ENCODE measurements around the gene CCSER1. TPM values are rescaled to one million over a fixed set of nuclear protein-coding genes. Genes with fewer than 3 reads are reported as not detected.

CCSER1 gene
- polyA plus RNA-seq, 1 experiment = not detected

- ChIA-PET POLR2A (no interaction called here), CTCF (no interaction called here)
- no peak for TF ChIP-seq CTCF (IDR thresholded peaks at IDR 0.05; ENCODE audit: insufficient read depth, low read depth, low read length)
- Histone ChIP-seq H3K36me3 (ENCODE audit: control insufficient read depth, insufficient read depth, low read length) (no peaks in the 10 kb centered on the region), H3K27me3 (ENCODE audit: control insufficient read depth, insufficient read depth, low read length) (no peaks in the 10 kb centered on the region), H3K4me3 (ENCODE audit: low read depth, low read length) (no peak overlapping the region)
- DNase-seq (ENCODE audit: low read depth) = no peak
Measured at GRCh38 chr4:91037951-91038350, 910.8 kb downstream of the CCSER1 start.

- POLR2A ChIA-PET = no interaction called here
- DNase-seq (ENCODE audit: low read depth) = no peak
- Histone ChIP-seq H3K27me3 (ENCODE audit: control insufficient read depth, insufficient read depth, low read length) (no peaks in the 10 kb centered on the region), H3K36me3 (ENCODE audit: control insufficient read depth, insufficient read depth, low read length) (no peaks in the 10 kb centered on the region), H3K4me3 (ENCODE audit: low read depth, low read length) (no peak overlapping the region)
- no peak for TF ChIP-seq CTCF (IDR thresholded peaks at IDR 0.05; ENCODE audit: insufficient read depth, low read depth, low read length)
- CTCF ChIA-PET = no interaction called here
Measured at GRCh38 chr4:91057871-91058270, 930.7 kb downstream of the CCSER1 start.

- no peaks in the 10 kb centered on the region for H3K27me3 ChIP-seq (ENCODE audit: control insufficient read depth, insufficient read depth, low read length)
- H3K36me3 ChIP-seq (ENCODE audit: control insufficient read depth, insufficient read depth, low read length) = no peaks in the 10 kb centered on the region
- ChIA-PET CTCF (interaction anchor here (0.7 kb wide), 1 partner anchor 11 kb away, joined by 3 read pairs; no protein-coding TSS in a partner anchor), POLR2A (no interaction called here)
- H3K4me3 ChIP-seq (ENCODE audit: low read depth, low read length) = no peak overlapping the region
- TF ChIP-seq CTCF (IDR thresholded peaks at IDR 0.05; ENCODE audit: insufficient read depth, low read depth, low read length) = no peak
- peak; percentile 8 for DNase-seq (ENCODE audit: low read depth)
Measured at GRCh38 chr4:91058345-91058744, 931.2 kb downstream of the CCSER1 start.

- no peak for TF ChIP-seq CTCF (IDR thresholded peaks at IDR 0.05; ENCODE audit: insufficient read depth, low read depth, low read length)
- no peaks in the 10 kb centered on the region for H3K27me3 ChIP-seq (ENCODE audit: control insufficient read depth, insufficient read depth, low read length)
- no peak for DNase-seq (ENCODE audit: low read depth)
- H3K36me3 ChIP-seq (ENCODE audit: control insufficient read depth, insufficient read depth, low read length) = no peaks in the 10 kb centered on the region
- ChIA-PET POLR2A (no interaction called here), CTCF (no interaction called here)
- no peak overlapping the region for H3K4me3 ChIP-seq (ENCODE audit: low read depth, low read length)
Measured at GRCh38 chr4:91064157-91064853, 937.1 kb downstream of the CCSER1 start.

GRCh38 chr4:91065117-91065516 lies 937.9 kb downstream of the CCSER1 start:
- TF ChIP-seq CTCF (IDR thresholded peaks at IDR 0.05; ENCODE audit: insufficient read depth, low read depth, low read length) = no peak
- H3K4me3 ChIP-seq (ENCODE audit: low read depth, low read length) = no peak overlapping the region
- ChIA-PET POLR2A (no interaction called here), CTCF (interaction anchor here (0.6 kb wide), 1 partner anchor 218 kb away, joined by 4 read pairs; no protein-coding TSS in a partner anchor)
- DNase-seq (ENCODE audit: low read depth) = no peak
- H3K27me3 ChIP-seq (ENCODE audit: control insufficient read depth, insufficient read depth, low read length) = no peaks in the 10 kb centered on the region
- H3K36me3 ChIP-seq (ENCODE audit: control insufficient read depth, insufficient read depth, low read length) = no peaks in the 10 kb centered on the region

Measured in BJ (cell line).